DND-41 (cell line): ENCODE measurements around the gene ARPC1B.
"Not testable (repeated sequence)": the region's sequence is repeated elsewhere in the genome, so short reads cannot be mapped to it uniquely, and the experiment has no call there.

Experiments used
- ATAC-seq: fragments of 200-7000 bp; cut with Tn5 transposase; 3 replicates; pipeline ENCODE4 v1.9.1; 2021; ENCODE audit warnings: low read depth; ENCODE audit not compliant: insufficient read depth
- DNase-seq: peaks from one replicate; pipeline ENCODE4 v3.0.0-alpha.2; 2020
- H2AFZ ChIP-seq: 2 replicates; pipeline ENCODE4 v1.6.0; 2012; ENCODE audit warnings: low read depth, low read length
- H3K27ac ChIP-seq: 2 replicates; pipeline ENCODE4 v1.5.1; 2012; ENCODE audit warnings: low read length, inconsistent platforms
- H3K27me3 ChIP-seq: fragments of 200-600 bp; sonication (generic); 2 replicates; pipeline ENCODE4 v1.6.0; 2012; ENCODE audit warnings: low read length, mild to moderate bottlenecking, inconsistent platforms; ENCODE audit not compliant: insufficient read depth, poor library complexity
- H3K36me3 ChIP-seq: 2 replicates; pipeline ENCODE4 v1.5.1; 2012; ENCODE audit warnings: low read length, inconsistent platforms; ENCODE audit not compliant: insufficient read depth
- H3K4me1 ChIP-seq: 2 replicates; pipeline ENCODE4 v1.5.1; 2012; ENCODE audit warnings: mild to moderate bottlenecking, low read length; ENCODE audit not compliant: insufficient read depth
- H3K4me2 ChIP-seq: 2 replicates; pipeline ENCODE4 v1.6.0; 2012; ENCODE audit warnings: mild to moderate bottlenecking, moderate library complexity, low read length, inconsistent platforms; ENCODE audit not compliant: insufficient read depth
- H3K4me3 ChIP-seq, 2 experiments: fragments of 200-600 bp in 1 of 2; shearing (Covaris generic) in 1 of 2; 2 replicates each; pipeline ENCODE4 v1.5.1; 2012 to 2016; ENCODE audit warnings: inconsistent platforms in 2 of 2, low read length in 2 of 2, mild to moderate bottlenecking in 2 of 2, low read depth in 1 of 2, moderate library complexity in 1 of 2
- H3K79me2 ChIP-seq: 2 replicates; pipeline ENCODE4 v1.6.0; 2012; ENCODE audit warnings: low read length, inconsistent platforms; ENCODE audit not compliant: insufficient read depth
- H3K9ac ChIP-seq: 2 replicates; pipeline ENCODE4 v1.6.0; 2012; ENCODE audit warnings: low read depth, mild to moderate bottlenecking, inconsistent platforms, low read length, moderate library complexity
- H3K9me3 ChIP-seq: 2 replicates; pipeline ENCODE4 v1.5.1; 2012; ENCODE audit warnings: low read length, moderate library complexity, mild to moderate bottlenecking, inconsistent platforms; ENCODE audit not compliant: insufficient read depth, severe bottlenecking
- H4K20me1 ChIP-seq: 2 replicates; pipeline ENCODE4 v1.6.0; 2012; ENCODE audit warnings: low read length; ENCODE audit not compliant: insufficient read depth
- EZH2 ChIP-seq: IDR thresholded peaks from 3 replicates; pipeline ENCODE4 v1.6.1; 2012; ENCODE audit warnings: borderline replicate concordance, low read depth, mild to moderate bottlenecking, moderate library complexity, low read length, inconsistent platforms; ENCODE audit not compliant: severe bottlenecking
- TF ChIP-seq, protein P1 (sequence below): IDR thresholded peaks from 2 replicates; pipeline ENCODE4 v1.5.1; 2012; ENCODE audit warnings: borderline replicate concordance, low read length, moderate library complexity, mild to moderate bottlenecking; ENCODE audit not compliant: poor library complexity, severe bottlenecking; ENCODE audit errors: extremely low read depth

ARPC1B gene

DNA sequence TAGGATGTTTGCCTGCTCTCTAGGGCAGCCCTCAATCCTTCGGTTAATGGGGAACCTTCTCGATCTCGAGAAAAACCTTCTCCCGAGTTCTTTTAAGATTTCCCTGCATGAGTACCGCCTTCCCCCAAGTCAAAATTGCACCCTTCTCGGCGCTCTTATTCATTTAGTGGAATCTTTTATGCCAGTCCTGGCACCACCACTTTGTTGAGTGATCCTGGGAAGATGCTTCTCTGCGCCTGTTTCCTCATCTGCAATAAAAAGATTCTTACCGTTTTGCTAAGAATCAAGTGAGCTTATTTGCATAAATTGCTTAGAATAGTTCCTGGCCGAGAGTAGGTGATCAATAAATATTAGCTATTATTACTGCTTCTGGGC lies 48.1 kb upstream of the ARPC1B start:
- Histone ChIP-seq H3K4me3 (peak overlapping the region; percentile 65 to 97), H3K9ac (peak overlapping the region; percentile 95), H2AFZ (peak overlapping the region; percentile 86), H3K4me1 (peaks cover 45% of the 10 kb centered on the region), H3K27me3 (no peaks in the 10 kb centered on the region), H3K9me3 (no peaks in the 10 kb centered on the region), H3K79me2 (peaks cover 65% of the 10 kb centered on the region), H3K4me2 (peak overlapping the region; percentile 87), H3K36me3 (peaks cover 17% of the 10 kb centered on the region), H3K27ac (peak overlapping the region; percentile 97), H4K20me1 (peaks cover 42% of the 10 kb centered on the region)
- ATAC-seq (no peak), DNase-seq (no peak)
- no peak for TF ChIP-seq EZH2
- TF ChIP-seq, protein P1, sequence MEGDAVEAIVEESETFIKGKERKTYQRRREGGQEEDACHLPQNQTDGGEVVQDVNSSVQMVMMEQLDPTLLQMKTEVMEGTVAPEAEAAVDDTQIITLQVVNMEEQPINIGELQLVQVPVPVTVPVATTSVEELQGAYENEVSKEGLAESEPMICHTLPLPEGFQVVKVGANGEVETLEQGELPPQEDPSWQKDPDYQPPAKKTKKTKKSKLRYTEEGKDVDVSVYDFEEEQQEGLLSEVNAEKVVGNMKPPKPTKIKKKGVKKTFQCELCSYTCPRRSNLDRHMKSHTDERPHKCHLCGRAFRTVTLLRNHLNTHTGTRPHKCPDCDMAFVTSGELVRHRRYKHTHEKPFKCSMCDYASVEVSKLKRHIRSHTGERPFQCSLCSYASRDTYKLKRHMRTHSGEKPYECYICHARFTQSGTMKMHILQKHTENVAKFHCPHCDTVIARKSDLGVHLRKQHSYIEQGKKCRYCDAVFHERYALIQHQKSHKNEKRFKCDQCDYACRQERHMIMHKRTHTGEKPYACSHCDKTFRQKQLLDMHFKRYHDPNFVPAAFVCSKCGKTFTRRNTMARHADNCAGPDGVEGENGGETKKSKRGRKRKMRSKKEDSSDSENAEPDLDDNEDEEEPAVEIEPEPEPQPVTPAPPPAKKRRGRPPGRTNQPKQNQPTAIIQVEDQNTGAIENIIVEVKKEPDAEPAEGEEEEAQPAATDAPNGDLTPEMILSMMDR, result no peak

DNA sequence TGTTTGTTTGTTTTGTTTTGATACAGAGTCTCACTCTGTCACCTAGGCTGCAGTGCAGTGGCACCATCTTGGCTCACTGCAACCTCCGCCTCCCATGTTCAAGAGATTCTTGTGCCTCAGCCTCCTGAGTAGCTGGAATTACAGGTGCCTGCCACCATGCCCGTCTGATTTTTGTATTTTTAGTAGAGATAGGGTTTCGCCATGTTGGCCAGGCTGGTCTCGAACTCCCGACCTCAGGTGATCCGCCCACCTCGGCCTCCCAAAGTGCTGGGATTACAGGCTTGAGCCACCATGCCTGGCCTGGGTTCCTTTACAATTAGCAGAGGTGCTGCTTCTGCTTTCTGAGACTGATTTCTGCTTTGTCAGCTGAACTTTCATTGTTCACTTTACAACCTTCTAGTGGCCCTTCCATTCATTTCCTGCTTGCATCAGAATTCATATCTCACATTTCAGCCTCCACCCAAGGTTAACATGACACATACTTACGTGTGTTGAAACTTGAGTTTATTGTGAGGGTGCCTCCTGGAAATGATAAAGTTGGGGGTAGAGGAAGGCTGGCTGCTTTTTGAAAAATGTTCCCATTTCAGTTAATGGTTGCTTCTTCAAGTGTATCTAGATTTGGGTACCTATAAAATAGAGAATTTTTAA lies 44.1 kb upstream of the ARPC1B start:
- H3K4me2 ChIP-seq, result not testable (repeated sequence)

DNA sequence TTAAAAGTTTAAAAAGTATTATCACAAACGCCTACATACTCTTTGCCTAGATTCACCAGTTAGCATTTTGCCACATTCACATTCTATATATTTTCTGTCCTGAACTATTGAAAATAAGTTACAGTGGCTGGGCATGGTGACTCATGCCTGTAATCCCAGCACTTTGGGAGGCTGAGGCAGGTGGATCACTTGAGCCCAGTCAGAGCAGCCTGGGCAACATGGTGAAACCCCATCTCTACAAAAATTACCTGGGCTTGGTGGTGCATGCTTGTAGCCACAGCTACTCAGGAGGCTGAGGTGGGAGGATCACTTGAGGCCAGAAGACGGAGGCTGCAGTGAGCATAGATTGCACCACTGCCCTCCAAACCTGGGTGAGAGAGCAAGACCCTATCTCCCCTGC lies 43.5 kb upstream of the ARPC1B start:
- H3K4me1 ChIP-seq, result peaks cover 32% of the 10 kb centered on the region
- H3K27me3 ChIP-seq, result no peaks in the 10 kb centered on the region
- no peak overlapping the region for H3K4me2 ChIP-seq
- ATAC-seq, result no peak
- DNase-seq, result no peak
- H3K9me3 ChIP-seq, result no peaks in the 10 kb centered on the region
- H3K79me2 ChIP-seq, result peaks cover 92% of the 10 kb centered on the region
- no peak for TF ChIP-seq EZH2
- TF ChIP-seq, protein P1, result no peak
- H3K9ac ChIP-seq, result no peak overlapping the region
- peaks cover 55% of the 10 kb centered on the region for H4K20me1 ChIP-seq
- no peak overlapping the region for H3K4me3 ChIP-seq
- H3K27ac ChIP-seq, result no peak overlapping the region
- H3K36me3 ChIP-seq, result peaks cover 51% of the 10 kb centered on the region
- H2AFZ ChIP-seq, result no peak overlapping the region

More for the DNA sequence above, 44.1 kb upstream of the ARPC1B start:
- peaks cover 55% of the 10 kb centered on the region for H4K20me1 ChIP-seq
- H3K27ac ChIP-seq, H3K9ac ChIP-seq, ATAC-seq, H3K9me3 ChIP-seq, DNase-seq, H2AFZ ChIP-seq, H3K4me3 ChIP-seq, H3K27me3 ChIP-seq: not testable (repeated sequence)
- peaks cover 92% of the 10 kb centered on the region for H3K79me2 ChIP-seq
- peaks cover 47% of the 10 kb centered on the region for H3K36me3 ChIP-seq
- peaks cover 32% of the 10 kb centered on the region for H3K4me1 ChIP-seq

DNA sequence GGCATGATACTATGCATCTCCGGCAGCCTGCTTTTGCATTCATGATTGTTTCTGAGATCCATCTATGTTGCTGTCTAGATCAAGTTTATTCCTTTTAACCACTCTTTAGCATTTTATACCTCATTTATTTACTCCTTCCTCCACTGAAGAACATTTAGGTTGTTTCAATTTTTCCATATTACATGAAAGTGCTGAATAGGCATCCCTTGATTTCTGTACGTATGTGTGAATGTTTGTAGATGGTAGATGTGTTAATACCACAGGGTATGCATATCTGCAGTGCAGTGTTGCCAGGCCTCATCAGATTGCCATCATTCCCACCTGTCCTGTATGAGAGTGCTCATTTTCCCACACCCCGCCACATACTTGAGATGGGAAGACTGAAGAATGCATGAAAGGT lies 34.9 kb upstream of the ARPC1B start:
- H4K20me1 ChIP-seq, result no peaks in the 10 kb centered on the region; the same call in 1 of the 2 replicates
- H3K4me2 ChIP-seq, result no peak overlapping the region
- H3K9ac ChIP-seq, result no peak overlapping the region
- H3K36me3 ChIP-seq, result peaks cover 89% of the 10 kb centered on the region
- H3K9me3 ChIP-seq, result no peaks in the 10 kb centered on the region
- peaks cover 19% of the 10 kb centered on the region for H3K79me2 ChIP-seq
- no peak overlapping the region for H2AFZ ChIP-seq
- no peaks in the 10 kb centered on the region for H3K27me3 ChIP-seq
- H3K4me1 ChIP-seq, result no peaks in the 10 kb centered on the region
- H3K4me3 ChIP-seq, result no peak overlapping the region
- no peak for DNase-seq
- no peak for ATAC-seq
- TF ChIP-seq, protein P1, result no peak
- TF ChIP-seq EZH2, result no peak
- no peak overlapping the region for H3K27ac ChIP-seq
